Measurements from ENCODE around the gene DYRK1A.

DYRK1A gene

GRCh38 chr21:37413553-37414291 lies 47.1 kb downstream of the DYRK1A start:
- no peak for DNase-seq (ENCODE audit: low spot score)
- no peak for TF ChIP-seq CTCF (IDR thresholded peaks at IDR 0.05; ENCODE audit: borderline replicate concordance, control extremely low read depth, extremely low read depth, insufficient read depth, missing control alignments)
- in situ Hi-C loops (cut with MboI; ENCODE audit: low sequenced_read_pairs, unreplicated experiment) = no loop called here

GRCh38 chr21:37414292-37415253 lies 48.0 kb downstream of the DYRK1A start:
- in situ Hi-C loops (cut with MboI; ENCODE audit: low sequenced_read_pairs, unreplicated experiment) = no loop called here
- no peak for TF ChIP-seq CTCF (IDR thresholded peaks at IDR 0.05; ENCODE audit: borderline replicate concordance, control extremely low read depth, extremely low read depth, insufficient read depth, missing control alignments)
- no peak for DNase-seq (ENCODE audit: low spot score)

GRCh38 chr21:37415939-37416338 lies 49.4 kb downstream of the DYRK1A start:
- no peak for TF ChIP-seq CTCF (IDR thresholded peaks at IDR 0.05; ENCODE audit: borderline replicate concordance, control extremely low read depth, extremely low read depth, insufficient read depth, missing control alignments)
- DNase-seq (ENCODE audit: low spot score) = no peak

GRCh38 chr21:37416914-37417313 lies 50.3 kb downstream of the DYRK1A start:
- no peak for TF ChIP-seq CTCF (IDR thresholded peaks at IDR 0.05; ENCODE audit: borderline replicate concordance, control extremely low read depth, extremely low read depth, insufficient read depth, missing control alignments)
- DNase-seq (ENCODE audit: low spot score) = no peak
- in situ Hi-C loops (cut with MboI; ENCODE audit: low sequenced_read_pairs, unreplicated experiment) = no loop called here

More at GRCh38 chr21:37415939-37416338, 49.4 kb downstream of the DYRK1A start:
- in situ Hi-C loops (cut with MboI; ENCODE audit: low sequenced_read_pairs, unreplicated experiment) = no loop called here

- DNase-seq (ENCODE audit: low spot score) = no peak
- no peak for TF ChIP-seq CTCF (IDR thresholded peaks at IDR 0.05; ENCODE audit: borderline replicate concordance, control extremely low read depth, extremely low read depth, insufficient read depth, missing control alignments)
- in situ Hi-C loops (cut with MboI; ENCODE audit: low sequenced_read_pairs, unreplicated experiment) = no loop called here
These were observed 52.8 kb downstream of the DYRK1A start for GRCh38 chr21:37419228-37419906.

GRCh38 chr21:37421306-37421705 lies 54.7 kb downstream of the DYRK1A start:
- no peak for DNase-seq (ENCODE audit: low spot score)
- in situ Hi-C loops (cut with MboI; ENCODE audit: low sequenced_read_pairs, unreplicated experiment) = no loop called here
- TF ChIP-seq CTCF (IDR thresholded peaks at IDR 0.05; ENCODE audit: borderline replicate concordance, control extremely low read depth, extremely low read depth, insufficient read depth, missing control alignments) = no peak
